Fibroblast of mammary gland (primary cell): ENCODE data around the gene UQCR11.

Source experiments
- DNase-seq: peaks from one replicate; pipeline ENCODE4 v3.0.0-alpha.2; 2010; ENCODE audit warnings: low read depth
- H3K4me3 ChIP-seq: 2 replicates; pipeline ENCODE4 v1.5.1; 2011; ENCODE audit warnings: low read depth, mild to moderate bottlenecking, low read length, moderate library complexity; ENCODE audit not compliant: control insufficient read depth
- TF ChIP-seq, protein P1 (sequence below): conservative IDR thresholded peaks from 2 replicates; pipeline ENCODE4 v1.5.1; 2011; ENCODE audit warnings: low read depth, low read length, inconsistent platforms; ENCODE audit not compliant: control insufficient read depth, insufficient read depth

UQCR11 gene

DNA sequence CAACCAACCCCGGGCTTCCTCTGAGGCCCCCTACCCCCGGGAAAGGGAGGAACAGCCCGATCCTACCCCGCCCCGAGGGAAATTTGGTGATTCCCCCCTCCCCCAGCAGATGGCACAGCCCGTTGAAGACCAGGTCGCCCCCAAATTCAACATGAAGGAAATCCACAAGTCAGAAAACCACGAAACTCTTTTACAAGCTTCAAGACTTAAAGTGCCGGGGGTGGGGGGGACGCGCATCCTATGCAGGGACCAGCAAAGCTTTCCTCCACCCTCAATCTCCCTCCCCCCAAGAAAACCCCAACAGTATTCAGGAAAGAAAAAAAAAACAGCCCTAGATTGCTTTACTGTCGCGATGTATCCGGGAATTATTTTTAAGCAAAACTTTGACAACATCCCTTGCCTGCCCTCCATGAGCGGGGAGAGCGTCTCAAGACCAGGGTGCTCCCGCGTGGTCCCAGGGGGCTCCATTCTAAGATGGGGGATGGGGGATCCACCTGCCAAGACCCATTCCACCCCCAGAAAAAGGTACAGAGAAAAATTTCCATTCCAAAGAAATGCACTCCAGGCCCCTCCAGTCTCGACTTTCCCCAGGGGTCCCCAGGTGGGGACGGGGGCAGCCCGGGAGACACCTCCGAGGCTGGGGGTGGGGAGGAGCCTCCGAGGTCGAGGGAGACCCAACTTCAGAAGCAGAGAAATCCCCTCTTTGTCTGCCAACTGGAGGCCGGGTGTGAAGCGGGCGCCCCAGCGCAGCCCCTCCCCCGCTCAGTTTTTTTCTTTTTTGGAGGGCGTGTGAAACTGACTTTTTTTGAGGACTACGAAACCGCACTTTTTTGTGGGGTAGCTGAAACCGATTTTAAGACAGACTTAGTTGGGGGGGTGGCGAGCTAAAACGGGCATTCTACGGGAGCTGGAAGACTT, 45.6 kb upstream of the UQCR11 start:
- DNase-seq: peak; percentile 24

DNA sequence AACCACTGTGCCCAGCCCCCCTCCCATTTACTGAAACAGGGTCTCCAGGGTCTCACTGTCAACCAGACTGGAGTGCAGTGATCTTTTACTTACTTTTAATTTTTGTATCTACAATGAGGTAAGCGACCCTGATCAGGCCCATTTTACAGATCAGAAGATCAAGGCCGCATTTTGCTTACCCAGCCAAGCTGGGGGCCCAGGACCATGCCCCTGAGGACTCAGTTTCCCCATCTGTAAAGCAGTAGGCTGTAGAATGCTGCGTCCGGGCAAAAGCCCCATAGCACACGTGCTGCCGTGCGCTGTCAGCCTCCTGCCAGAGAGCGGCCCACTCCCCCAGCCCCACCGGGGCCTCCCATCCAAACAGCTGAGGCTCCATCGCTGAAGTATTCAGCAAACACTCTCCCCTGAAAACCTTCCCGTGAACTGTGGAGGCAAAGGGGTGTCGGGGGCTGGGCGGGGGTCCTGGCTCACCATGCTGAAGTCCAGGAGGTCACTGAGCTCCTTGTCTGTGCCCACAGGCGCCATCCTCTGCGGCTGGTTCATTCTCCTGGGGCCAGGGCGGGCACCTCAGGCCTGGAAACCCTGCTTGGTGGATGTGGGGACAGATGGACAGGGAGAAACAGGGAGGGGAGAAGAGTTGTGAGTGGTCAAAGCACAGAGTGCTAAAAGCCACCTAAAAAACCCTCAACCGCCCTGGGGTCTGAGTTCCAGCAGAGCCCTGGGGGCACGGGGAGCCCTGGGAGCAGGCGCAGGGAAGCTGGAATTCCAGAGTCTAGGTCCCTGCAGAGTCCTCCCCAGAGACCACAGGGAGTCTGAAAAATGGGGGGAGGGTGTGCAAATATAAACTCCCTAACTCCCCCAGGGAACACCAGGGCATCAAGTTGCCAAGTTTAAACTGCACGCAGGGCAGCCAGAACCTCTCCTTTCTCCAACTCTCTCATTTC, 44.7 kb upstream of the UQCR11 start:
- TF ChIP-seq, protein P1, sequence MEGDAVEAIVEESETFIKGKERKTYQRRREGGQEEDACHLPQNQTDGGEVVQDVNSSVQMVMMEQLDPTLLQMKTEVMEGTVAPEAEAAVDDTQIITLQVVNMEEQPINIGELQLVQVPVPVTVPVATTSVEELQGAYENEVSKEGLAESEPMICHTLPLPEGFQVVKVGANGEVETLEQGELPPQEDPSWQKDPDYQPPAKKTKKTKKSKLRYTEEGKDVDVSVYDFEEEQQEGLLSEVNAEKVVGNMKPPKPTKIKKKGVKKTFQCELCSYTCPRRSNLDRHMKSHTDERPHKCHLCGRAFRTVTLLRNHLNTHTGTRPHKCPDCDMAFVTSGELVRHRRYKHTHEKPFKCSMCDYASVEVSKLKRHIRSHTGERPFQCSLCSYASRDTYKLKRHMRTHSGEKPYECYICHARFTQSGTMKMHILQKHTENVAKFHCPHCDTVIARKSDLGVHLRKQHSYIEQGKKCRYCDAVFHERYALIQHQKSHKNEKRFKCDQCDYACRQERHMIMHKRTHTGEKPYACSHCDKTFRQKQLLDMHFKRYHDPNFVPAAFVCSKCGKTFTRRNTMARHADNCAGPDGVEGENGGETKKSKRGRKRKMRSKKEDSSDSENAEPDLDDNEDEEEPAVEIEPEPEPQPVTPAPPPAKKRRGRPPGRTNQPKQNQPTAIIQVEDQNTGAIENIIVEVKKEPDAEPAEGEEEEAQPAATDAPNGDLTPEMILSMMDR: no peak
- peak overlapping the region; percentile 67 for H3K4me3 ChIP-seq
- DNase-seq: no peak

More for the DNA sequence above, 45.6 kb upstream of the UQCR11 start:
- TF ChIP-seq, protein P1: no peak
- peak overlapping the region; percentile 67 for H3K4me3 ChIP-seq

DNA sequence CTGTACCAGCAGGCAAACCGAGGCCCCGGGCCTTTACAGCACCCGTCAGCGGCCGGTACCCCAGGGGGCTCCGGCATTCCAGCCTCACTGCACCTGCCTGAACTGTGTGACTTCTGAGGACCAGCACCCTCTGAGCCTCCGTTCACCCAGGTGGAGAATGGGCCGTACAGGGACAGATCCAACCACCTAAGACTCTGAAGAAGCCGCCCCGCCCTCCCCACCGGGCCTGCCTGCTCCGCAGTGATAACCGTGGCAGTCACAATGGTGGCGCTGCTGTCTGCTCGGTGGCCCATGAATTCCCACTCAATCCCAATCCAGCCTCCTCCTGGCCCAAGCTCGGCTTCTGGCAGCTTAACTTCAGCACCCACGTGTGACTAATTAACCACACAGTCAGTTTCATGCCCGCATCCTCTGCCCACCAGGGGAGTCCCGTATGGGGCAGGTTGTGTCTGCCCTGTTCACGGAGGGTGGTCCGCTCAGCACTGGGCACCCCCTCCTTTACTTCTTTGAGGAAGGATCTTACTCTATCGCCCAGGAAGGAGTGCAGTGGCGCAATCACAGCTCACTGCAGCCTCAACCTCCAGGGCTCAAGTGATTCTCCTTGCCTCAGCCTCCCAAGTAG, 43.8 kb upstream of the UQCR11 start:
- H3K4me3 ChIP-seq: no peak overlapping the region
- TF ChIP-seq, protein P1: no peak
- no peak for DNase-seq

DNA sequence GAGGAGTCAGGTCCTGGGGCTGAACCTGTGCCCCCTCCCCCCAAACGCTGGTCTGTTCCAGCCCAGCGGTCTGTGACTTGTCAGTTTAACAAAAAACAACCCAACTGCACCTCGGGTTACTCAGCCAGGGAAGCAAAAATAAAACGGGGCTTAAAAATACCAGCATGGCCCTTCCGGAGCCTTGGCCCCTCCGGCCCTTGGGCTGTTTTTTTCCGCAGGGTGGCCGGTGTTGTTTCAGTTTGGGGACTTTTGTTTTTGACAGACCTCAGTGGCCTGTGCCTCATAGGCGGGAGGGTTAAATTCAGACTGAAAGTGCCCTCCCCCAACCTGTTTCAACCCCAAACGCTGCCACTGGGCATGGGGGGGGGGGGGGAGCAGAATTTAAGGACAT, 43.2 kb upstream of the UQCR11 start:
- DNase-seq: no peak
- no peak overlapping the region for H3K4me3 ChIP-seq
- TF ChIP-seq, protein P1: no peak

DNA sequence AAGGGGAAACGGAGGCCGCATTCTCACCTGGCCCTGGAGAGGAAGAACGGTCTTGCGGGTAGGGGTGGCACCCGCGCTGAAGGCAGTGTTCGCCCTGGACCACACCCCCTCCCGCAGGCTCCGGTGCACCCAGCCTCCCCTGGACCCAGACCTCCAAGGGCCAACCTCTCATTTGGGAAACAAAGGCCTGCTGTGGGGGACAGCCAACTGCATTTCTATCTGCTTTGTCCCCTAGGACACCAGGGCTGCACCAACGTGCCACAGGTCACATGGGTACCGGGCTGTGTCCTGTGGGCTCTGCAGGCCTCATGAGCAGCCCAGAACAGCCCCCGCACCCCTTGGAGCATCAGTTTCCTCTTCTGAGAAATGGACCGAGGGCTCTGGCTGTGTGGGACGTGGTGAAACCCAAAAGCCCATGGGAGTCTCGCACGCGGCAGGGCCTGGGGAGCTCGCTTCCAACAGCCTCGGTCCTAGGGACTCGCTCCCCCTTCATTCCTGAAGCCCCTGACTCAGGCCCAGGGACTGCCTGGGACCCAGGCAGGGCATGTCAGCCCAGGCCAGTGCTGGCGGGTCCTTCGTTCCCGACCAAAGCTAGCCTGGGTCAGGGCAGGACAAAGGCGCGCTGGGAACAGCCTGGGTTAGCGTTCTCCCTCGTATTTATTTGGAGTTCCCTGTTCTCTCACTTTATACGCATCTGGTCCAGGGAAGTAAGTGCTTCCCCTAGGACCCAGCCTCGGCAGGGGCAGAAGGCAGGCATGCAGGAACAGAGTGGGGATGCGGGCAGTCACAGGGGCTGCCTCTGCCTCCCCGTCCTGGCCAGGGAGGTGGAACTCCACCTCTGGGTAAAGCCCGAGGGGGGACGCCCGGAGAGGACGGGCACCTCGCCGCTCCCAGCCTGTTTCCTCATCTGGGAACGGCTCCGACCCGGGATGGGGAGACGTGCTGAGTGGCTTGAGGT, 42.5 kb upstream of the UQCR11 start:
- no peak overlapping the region for H3K4me3 ChIP-seq

More for the DNA sequence above, 42.5 kb upstream of the UQCR11 start:
- no peak for DNase-seq
- TF ChIP-seq, protein P1: no peak
